B cell (primary cell): ENCODE measurements around the gene DGAT2L6. TPM values are rescaled to one million over a fixed set of nuclear protein-coding genes. Genes with fewer than 3 reads are reported as not detected.

Experiments used
- ATAC-seq: fragments of 200-7000 bp; cut with Tn5 transposase; one replicate; pipeline ENCODE4 v1.10.0; 2021; ENCODE audit warnings: low read depth, mild to moderate bottlenecking, moderate number of reproducible peaks, moderate library complexity
- CTCF ChIA-PET: fragments of 350-600 bp; sonication (Branson Sonifier 250); formaldehyde crosslinking; loops from one replicate; lab custom pipeline; 2021; ENCODE audit warnings: antibody characterized with exemption, inconsistent platforms; lab: Charles Lee
- POLR2A ChIA-PET: fragments of 350-600 bp; sonication (Branson Sonifier 250); formaldehyde crosslinking; loops from one replicate; lab custom pipeline; 2021; ENCODE audit warnings: antibody characterized with exemption; lab: Charles Lee
- DNase-seq: peaks from one replicate; pipeline ENCODE4 v3.0.0; 2013
- H2AFZ ChIP-seq: 2 replicates; pipeline ENCODE4 v1.6.1; 2012; ENCODE audit warnings: mild to moderate bottlenecking, low read depth, low read length; ENCODE audit not compliant: insufficient read depth, poor library complexity, severe bottlenecking
- H3K27ac ChIP-seq, 2 donors: 1 replicate in 1 of 2; 2 replicates in 1 of 2; pipeline ENCODE4 v1.5.1; 2012 to 2013; ENCODE audit warnings: low read length in 2 of 2, mild to moderate bottlenecking in 2 of 2, moderate library complexity in 1 of 2
- H3K27me3 ChIP-seq, 4 experiments: fragments of 200-600 bp in 1 of 4; sonication (generic) in 1 of 4; replicated peaks in 1 of 4; 1 replicate in 2 of 4; 2 replicates in 2 of 4; pipeline versions ENCODE4 v1.6.1 to v1.7.0; 2013 to 2016; ENCODE audit warnings: low read length in 3 of 4, mild to moderate bottlenecking in 2 of 4, mixed read lengths in 1 of 4, moderate library complexity in 1 of 4; ENCODE audit not compliant: insufficient read depth in 4 of 4, control insufficient read depth in 3 of 4; ENCODE audit errors: control extremely low read depth in 1 of 4
- H3K36me3 ChIP-seq, 2 experiments: replicated peaks in 1 of 2; 1 replicate in 1 of 2; 2 replicates in 1 of 2; pipeline versions ENCODE4 v1.6.1 to v1.7.1; 2013; ENCODE audit warnings: low read length in 1 of 2; ENCODE audit not compliant: insufficient read depth in 2 of 2, control insufficient read depth in 1 of 2; ENCODE audit errors: control extremely low read depth in 1 of 2, extremely low read depth in 1 of 2
- H3K4me1 ChIP-seq, 2 donors: fragments of 200-600 bp in 1 of 2; sonication (generic) in 1 of 2; 1 replicate in 1 of 2; 2 replicates in 1 of 2; pipeline versions ENCODE4 v1.5.1 to v1.6.1; 2013 to 2017; ENCODE audit warnings: low read length in 2 of 2; ENCODE audit not compliant: control insufficient read depth in 2 of 2, insufficient read depth in 2 of 2
- H3K4me2 ChIP-seq: replicated peaks from 2 replicates; pipeline ENCODE3; 2012; ENCODE audit warnings: mild to moderate bottlenecking, low read depth, low read length; ENCODE audit not compliant: poor library complexity, severe bottlenecking
- H3K4me3 ChIP-seq, 5 experiments: fragments of 200-600 bp in 1 of 5; sonication (generic) in 1 of 5; 1 replicate in 3 of 5; 2 replicates in 2 of 5; pipeline versions ENCODE4 v1.5.1 to v1.7.0; 2011 to 2016; ENCODE audit warnings: low read length in 4 of 5, mild to moderate bottlenecking in 4 of 5, low read depth in 2 of 5, control low read depth in 1 of 5, moderate library complexity in 1 of 5; ENCODE audit not compliant: insufficient read depth in 1 of 5; ENCODE audit errors: control extremely low read depth in 1 of 5, extremely low read depth in 1 of 5
- H3K79me2 ChIP-seq: fragments of 200-600 bp; sonication (generic); one replicate; pipeline ENCODE4 v1.6.0; 2016; ENCODE audit warnings: low read length; ENCODE audit not compliant: control insufficient read depth, insufficient read depth
- H3K9ac ChIP-seq: fragments of 200-600 bp; sonication (generic); 2 replicates; pipeline ENCODE4 v1.6.1; 2017; ENCODE audit warnings: mild to moderate bottlenecking, low read length, moderate library complexity
- H3K9me3 ChIP-seq, 3 donors: one replicate each; pipeline versions ENCODE4 v1.6.1 to v1.7.1; 2013; ENCODE audit warnings: low read length in 2 of 3; ENCODE audit not compliant: control insufficient read depth in 2 of 3, insufficient read depth in 1 of 3; ENCODE audit errors: control extremely low read depth in 1 of 3
- H4K20me1 ChIP-seq: 2 replicates; pipeline ENCODE4 v1.6.0; 2012; ENCODE audit warnings: mild to moderate bottlenecking, low read length; ENCODE audit not compliant: insufficient read depth, control insufficient read depth, poor library complexity, severe bottlenecking
- H3K27ac Mint-ChIP-seq: one replicate; pipeline ENCODE4 v1.8.0; 2021; ENCODE audit warnings: mixed read lengths
- H3K27me3 Mint-ChIP-seq: one replicate; pipeline ENCODE4 v1.8.0; 2021; ENCODE audit warnings: mixed read lengths
- H3K4me1 Mint-ChIP-seq: one replicate; pipeline ENCODE4 v1.8.0; 2021; ENCODE audit warnings: mixed read lengths
- H3K4me3 Mint-ChIP-seq: one replicate; pipeline ENCODE4 v1.8.0; 2021; ENCODE audit warnings: mixed read lengths
- H3K9me3 Mint-ChIP-seq: one replicate; pipeline ENCODE4 v1.8.0; 2022; ENCODE audit warnings: mixed read lengths; ENCODE audit not compliant: insufficient read depth
- EZH2 ChIP-seq: IDR thresholded peaks from 2 replicates; pipeline ENCODE4 v1.6.1; 2012; ENCODE audit warnings: borderline replicate concordance, low read depth, mild to moderate bottlenecking, moderate library complexity, low read length; ENCODE audit not compliant: insufficient read depth, poor library complexity, severe bottlenecking
- WGBS: methylation state at CpG from one replicate; pipeline ENCODE4 v1.1.5; 2013; ENCODE audit warnings: missing lambda C conversion rate; ENCODE audit not compliant: insufficient coverage; 5-methylcytosine and 5-hydroxymethylcytosine counted together
- intact Hi-C: fragments of 100-400 bp; cut with micrococcal nuclease; formaldehyde crosslinking; loops from one replicate; pipeline ENCODE4 v1.10.0; 2022
- polyA plus RNA-seq: library from polyadenylated mRNA; depleted of rRNA; stranded (reverse); fragments of >200 nt; gene quantifications from 2 replicates; pipeline ENCODE4 v1.2.3, GENCODE V29; 2012
- total RNA-seq, 2 donors: library from RNA; stranded (reverse); fragments of 120-200 nt in 1 of 2; gene quantifications; 1 replicate in 1 of 2; 2 replicates in 1 of 2; pipeline versions ENCODE4 v1.2.3 to v1.2.4, GENCODE V29; 2013 to 2022
- TF ChIP-seq, protein P1 (sequence below): fragments of 200-600 bp; IDR thresholded peaks from one replicate; pipeline ENCODE4 v1.8.0; 2022; ENCODE audit warnings: antibody characterized with exemption, mild to moderate bottlenecking

The DGAT2L6 gene
- total and polyA plus RNA-seq, 2 donors (not counting 1 experiment from before 2014, with no cell fraction given) = not detected

DNA sequence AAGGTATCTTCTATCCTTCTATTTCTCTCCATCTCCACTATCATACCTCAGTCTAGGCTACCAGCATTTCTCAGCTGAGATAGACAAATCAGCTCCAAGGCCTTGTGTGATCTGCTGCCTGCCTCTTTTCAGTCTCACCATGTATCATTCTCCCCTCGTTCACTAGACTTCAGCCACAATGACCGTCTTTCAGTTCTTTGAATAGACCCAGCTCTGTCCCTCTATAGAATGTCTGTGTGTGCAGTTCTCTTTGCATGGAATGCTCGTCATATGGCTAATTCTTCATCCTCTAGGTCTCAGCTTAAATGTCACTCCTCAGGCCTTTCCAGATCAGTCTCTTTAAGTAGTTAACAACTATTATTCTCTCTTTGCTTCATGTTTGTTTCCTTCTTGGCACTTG, 37.5 kb upstream of the DGAT2L6 start:
- Histone ChIP-seq H3K9ac (no peak overlapping the region), H3K4me2 (no peak overlapping the region), H3K4me3 (no peak overlapping the region), H3K4me1 (peaks cover 10% of the 10 kb centered on the region in 2 donors), H3K27me3 (no peaks in the 10 kb centered on the region), H3K9me3 (no peaks in the 10 kb centered on the region), H3K36me3 (peaks cover 0 to 10% of the 10 kb centered on the region in 2 experiments), H3K79me2 (peaks cover 9% of the 10 kb centered on the region), H3K27ac (no peak overlapping the region), H2AFZ (no peak overlapping the region), H4K20me1 (no peaks in the 10 kb centered on the region)
- TF ChIP-seq, protein P1, sequence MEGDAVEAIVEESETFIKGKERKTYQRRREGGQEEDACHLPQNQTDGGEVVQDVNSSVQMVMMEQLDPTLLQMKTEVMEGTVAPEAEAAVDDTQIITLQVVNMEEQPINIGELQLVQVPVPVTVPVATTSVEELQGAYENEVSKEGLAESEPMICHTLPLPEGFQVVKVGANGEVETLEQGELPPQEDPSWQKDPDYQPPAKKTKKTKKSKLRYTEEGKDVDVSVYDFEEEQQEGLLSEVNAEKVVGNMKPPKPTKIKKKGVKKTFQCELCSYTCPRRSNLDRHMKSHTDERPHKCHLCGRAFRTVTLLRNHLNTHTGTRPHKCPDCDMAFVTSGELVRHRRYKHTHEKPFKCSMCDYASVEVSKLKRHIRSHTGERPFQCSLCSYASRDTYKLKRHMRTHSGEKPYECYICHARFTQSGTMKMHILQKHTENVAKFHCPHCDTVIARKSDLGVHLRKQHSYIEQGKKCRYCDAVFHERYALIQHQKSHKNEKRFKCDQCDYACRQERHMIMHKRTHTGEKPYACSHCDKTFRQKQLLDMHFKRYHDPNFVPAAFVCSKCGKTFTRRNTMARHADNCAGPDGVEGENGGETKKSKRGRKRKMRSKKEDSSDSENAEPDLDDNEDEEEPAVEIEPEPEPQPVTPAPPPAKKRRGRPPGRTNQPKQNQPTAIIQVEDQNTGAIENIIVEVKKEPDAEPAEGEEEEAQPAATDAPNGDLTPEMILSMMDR = no peak
- TF ChIP-seq EZH2 = no peak
- ChIA-PET POLR2A (interaction anchor here (0.6 kb wide), 1 partner anchor 976 kb away, joined by 3 read pairs; no protein-coding TSS in a partner anchor), CTCF (no interaction called here)
- Mint-ChIP-seq H3K4me1 (peaks cover 18% of the 10 kb centered on the region), H3K27me3 (no peaks in the 10 kb centered on the region), H3K4me3 (no peak overlapping the region), H3K27ac (no peak overlapping the region), H3K9me3 (no peaks in the 10 kb centered on the region)
- no peak for ATAC-seq
- DNase-seq = peak; percentile 10
- intact Hi-C loops = loop anchor here (10.0 kb wide), 3 partner anchors 145 to 1395 kb away; partner anchors contain the start of genes OGT, PDZD11, PJA1 and RAB41
- no CpG with 5 or more reads among the region's 3 CpGs for whole genome bisulfite sequencing

DNA sequence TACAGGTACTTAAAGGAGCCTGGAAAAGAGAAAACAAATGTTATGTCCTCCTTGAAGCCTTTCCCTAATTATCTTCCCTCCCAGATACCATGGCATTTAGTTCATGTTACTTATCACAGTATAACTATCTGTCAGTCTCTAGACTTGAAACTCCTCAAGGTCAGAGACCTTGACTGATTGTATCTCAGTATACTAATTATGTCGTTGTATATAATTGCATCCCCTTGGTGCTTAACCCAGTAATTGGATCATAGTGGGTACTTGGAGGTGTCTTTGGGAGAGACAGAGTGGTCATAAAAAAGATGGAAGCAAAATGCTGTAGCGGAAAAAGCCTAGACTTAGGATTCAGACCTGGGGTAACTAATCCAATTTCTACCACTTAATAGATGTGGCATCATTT, 35.9 kb upstream of the DGAT2L6 start:
- H3K4me3 Mint-ChIP-seq = no peak overlapping the region
- intact Hi-C loops = no loop called here
- no peak overlapping the region for H3K27ac Mint-ChIP-seq
- Histone ChIP-seq H3K4me3 (no peak overlapping the region), H3K27ac (no peak overlapping the region), H3K27me3 (no peaks in the 10 kb centered on the region), H3K4me1 (no peaks in the 10 kb centered on the region), H2AFZ (no peak overlapping the region), H4K20me1 (no peaks in the 10 kb centered on the region), H3K36me3 (peaks cover 0 to 3% of the 10 kb centered on the region in 2 experiments), H3K79me2 (no peaks in the 10 kb centered on the region), H3K4me2 (no peak overlapping the region), H3K9me3 (no peaks in the 10 kb centered on the region), H3K9ac (no peak overlapping the region)
- WGBS = no CpG with 5 or more reads among the region's 2 CpGs
- DNase-seq = no peak
- TF ChIP-seq EZH2 = no peak
- TF ChIP-seq, protein P1 = no peak
- no peaks in the 10 kb centered on the region for H3K27me3 Mint-ChIP-seq
- ChIA-PET CTCF (no interaction called here), POLR2A (no interaction called here)
- no peaks in the 10 kb centered on the region for H3K9me3 Mint-ChIP-seq
- ATAC-seq = no peak
- peaks cover 9% of the 10 kb centered on the region for H3K4me1 Mint-ChIP-seq
